ENCODE data around the gene LKAAEAR1.

The LKAAEAR1 gene

GRCh38 chr20:64107736-64108457 lies 23.7 kb upstream of the LKAAEAR1 start:
- TF ChIP-seq CREB5 (CRISPR knock-in tag; IDR thresholded peaks at IDR 0.05; ENCODE audit: low read depth) (no peak), ZNF70 (CRISPR knock-in tag; IDR thresholded peaks at IDR 0.05) (no peak), ISL1 (CRISPR knock-in tag; IDR thresholded peaks at IDR 0.05) (no peak), RARB (CRISPR knock-in tag; IDR thresholded peaks at IDR 0.05) (no peak), ZNF565 (CRISPR knock-in tag; conservative IDR thresholded peaks at IDR 0.05; ENCODE audit: low read depth) (no peak), CSDC2 (CRISPR knock-in tag; IDR thresholded peaks at IDR 0.05) (no peak), BACH2 (CRISPR knock-in tag; IDR thresholded peaks at IDR 0.05; ENCODE audit: borderline replicate concordance) (no peak), TOX (CRISPR knock-in tag; IDR thresholded peaks at IDR 0.05; ENCODE audit: borderline replicate concordance) (no peak), ESRRG (CRISPR knock-in tag; IDR thresholded peaks at IDR 0.05) (no peak), PPARA (CRISPR knock-in tag; IDR thresholded peaks at IDR 0.05; ENCODE audit: borderline replicate concordance) (no peak), GLIS3 (CRISPR knock-in tag; IDR thresholded peaks at IDR 0.05) (no peak), ARNTL (CRISPR knock-in tag; IDR thresholded peaks at IDR 0.05; ENCODE audit: borderline replicate concordance, low read depth) (no peak), ZFP30 (CRISPR knock-in tag; IDR thresholded peaks at IDR 0.05) (no peak)
- TF ChIP-seq, protein P1, sequence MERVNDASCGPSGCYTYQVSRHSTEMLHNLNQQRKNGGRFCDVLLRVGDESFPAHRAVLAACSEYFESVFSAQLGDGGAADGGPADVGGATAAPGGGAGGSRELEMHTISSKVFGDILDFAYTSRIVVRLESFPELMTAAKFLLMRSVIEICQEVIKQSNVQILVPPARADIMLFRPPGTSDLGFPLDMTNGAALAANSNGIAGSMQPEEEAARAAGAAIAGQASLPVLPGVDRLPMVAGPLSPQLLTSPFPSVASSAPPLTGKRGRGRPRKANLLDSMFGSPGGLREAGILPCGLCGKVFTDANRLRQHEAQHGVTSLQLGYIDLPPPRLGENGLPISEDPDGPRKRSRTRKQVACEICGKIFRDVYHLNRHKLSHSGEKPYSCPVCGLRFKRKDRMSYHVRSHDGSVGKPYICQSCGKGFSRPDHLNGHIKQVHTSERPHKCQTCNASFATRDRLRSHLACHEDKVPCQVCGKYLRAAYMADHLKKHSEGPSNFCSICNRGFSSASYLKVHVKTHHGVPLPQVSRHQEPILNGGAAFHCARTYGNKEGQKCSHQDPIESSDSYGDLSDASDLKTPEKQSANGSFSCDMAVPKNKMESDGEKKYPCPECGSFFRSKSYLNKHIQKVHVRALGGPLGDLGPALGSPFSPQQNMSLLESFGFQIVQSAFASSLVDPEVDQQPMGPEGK (CRISPR knock-in tag; IDR thresholded peaks at IDR 0.05; ENCODE audit: borderline replicate concordance), result no peak
- no peak for ATAC-seq

DNA sequence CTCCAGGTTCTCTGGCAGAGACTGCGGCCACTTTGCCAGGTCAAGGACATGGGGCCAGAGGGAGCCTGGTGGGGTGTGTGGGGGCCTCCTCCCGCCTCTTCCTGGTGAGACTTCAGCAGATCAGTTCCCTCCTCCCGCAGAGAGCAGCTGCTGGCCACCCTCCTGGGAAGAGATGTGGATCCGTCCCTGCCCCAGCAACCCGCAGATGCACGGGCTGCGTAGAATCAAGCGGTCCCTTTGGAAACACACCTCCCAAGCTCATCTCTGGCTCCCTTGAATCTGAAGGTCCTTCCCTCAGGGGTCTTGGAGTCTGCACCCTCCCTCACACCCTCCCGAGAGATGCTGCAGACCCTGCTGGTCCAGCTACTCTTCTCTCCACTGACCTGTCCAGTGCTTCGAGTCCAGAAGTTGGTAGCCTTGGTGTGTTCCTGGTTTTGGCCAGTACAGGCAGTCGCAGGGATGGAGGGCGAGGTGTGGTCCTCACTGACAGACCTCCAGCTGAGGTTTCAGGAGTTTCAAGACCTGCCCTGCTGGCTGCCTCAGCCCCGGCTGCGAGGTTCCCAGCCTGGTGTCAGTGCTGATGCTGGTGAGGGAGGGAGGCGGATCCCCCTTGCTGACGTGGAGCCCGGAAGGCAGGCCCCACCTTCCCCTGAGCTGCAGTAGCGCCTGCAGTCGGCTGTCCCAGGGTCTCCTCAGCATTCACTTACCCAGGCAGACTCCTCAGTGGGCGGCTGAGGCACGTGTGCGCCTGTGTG lies 23.0 kb upstream of the LKAAEAR1 start, which contains the start of gene NPBWR2:
NPBWR2 (minus strand) TSS at position 585 of the 755 bp plus-strand sequence. CDS start 734 bp downstream, outside the sequence.
- ATAC-seq, result no peak
- TF ChIP-seq BACH2 (CRISPR knock-in tag; IDR thresholded peaks at IDR 0.05; ENCODE audit: borderline replicate concordance), result no peak

- no peak for ATAC-seq
- TF ChIP-seq ZFP3 (CRISPR knock-in tag; IDR thresholded peaks at IDR 0.05), result no peak
- TF ChIP-seq ZNF70 (CRISPR knock-in tag; IDR thresholded peaks at IDR 0.05), result no peak
- no peak for TF ChIP-seq BACH2 (CRISPR knock-in tag; IDR thresholded peaks at IDR 0.05; ENCODE audit: borderline replicate concordance)
- TF ChIP-seq CSRNP3 (CRISPR knock-in tag; IDR thresholded peaks at IDR 0.05), result no peak
- TF ChIP-seq PPARA (CRISPR knock-in tag; IDR thresholded peaks at IDR 0.05; ENCODE audit: borderline replicate concordance), result no peak
- TF ChIP-seq OSR1 (CRISPR knock-in tag; IDR thresholded peaks at IDR 0.05), result no peak
- no peak for TF ChIP-seq ARNTL (CRISPR knock-in tag; IDR thresholded peaks at IDR 0.05; ENCODE audit: borderline replicate concordance, low read depth)
These were observed 22.3 kb upstream of the LKAAEAR1 start for GRCh38 chr20:64106435-64106961.

DNA sequence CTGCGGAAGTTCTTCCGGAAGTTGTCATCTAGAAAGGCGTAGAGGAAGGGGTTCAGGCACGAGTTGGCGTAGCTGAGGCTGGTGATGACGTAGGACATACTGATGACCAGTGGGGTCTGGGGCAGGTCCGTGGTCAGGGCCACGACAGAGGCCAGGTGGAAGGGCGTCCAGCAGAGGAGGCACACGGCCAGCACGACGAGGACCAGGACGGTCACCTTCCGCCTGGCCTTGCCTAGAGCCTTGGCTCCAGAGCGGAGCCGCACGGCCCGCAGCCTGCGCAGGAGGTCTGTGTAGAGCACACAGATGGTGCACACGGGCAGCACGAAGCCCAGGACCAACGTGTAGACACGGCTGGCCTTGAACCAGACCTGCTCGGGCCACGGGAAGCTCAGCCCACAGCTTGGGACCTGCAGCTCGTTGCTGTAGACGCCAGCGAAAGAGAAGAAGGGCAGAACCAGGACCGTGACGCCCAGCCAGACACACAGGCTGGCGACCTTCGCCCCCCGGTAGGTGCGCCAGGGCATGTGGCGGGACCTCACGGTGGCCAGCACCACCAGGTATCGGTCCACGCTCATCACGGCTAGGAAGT lies 21.7 kb upstream of the LKAAEAR1 start:
- no peak for ATAC-seq
- TF ChIP-seq ZC3H10 (CRISPR knock-in tag; IDR thresholded peaks at IDR 0.05), result no peak
- TF ChIP-seq BACH2 (CRISPR knock-in tag; IDR thresholded peaks at IDR 0.05; ENCODE audit: borderline replicate concordance), result no peak
- no peak for TF ChIP-seq PPARA (CRISPR knock-in tag; IDR thresholded peaks at IDR 0.05; ENCODE audit: borderline replicate concordance)
- TF ChIP-seq ZNF565 (CRISPR knock-in tag; conservative IDR thresholded peaks at IDR 0.05; ENCODE audit: low read depth), result no peak
- no peak for TF ChIP-seq GLIS3 (CRISPR knock-in tag; IDR thresholded peaks at IDR 0.05)
- TF ChIP-seq POU6F1 (CRISPR knock-in tag; IDR thresholded peaks at IDR 0.05; ENCODE audit: borderline replicate concordance, low read depth), result no peak
- no peak for TF ChIP-seq ESRRG (CRISPR knock-in tag; IDR thresholded peaks at IDR 0.05)
- no peak for TF ChIP-seq SNAI2 (CRISPR knock-in tag; IDR thresholded peaks at IDR 0.05)
- TF ChIP-seq, protein P2, sequence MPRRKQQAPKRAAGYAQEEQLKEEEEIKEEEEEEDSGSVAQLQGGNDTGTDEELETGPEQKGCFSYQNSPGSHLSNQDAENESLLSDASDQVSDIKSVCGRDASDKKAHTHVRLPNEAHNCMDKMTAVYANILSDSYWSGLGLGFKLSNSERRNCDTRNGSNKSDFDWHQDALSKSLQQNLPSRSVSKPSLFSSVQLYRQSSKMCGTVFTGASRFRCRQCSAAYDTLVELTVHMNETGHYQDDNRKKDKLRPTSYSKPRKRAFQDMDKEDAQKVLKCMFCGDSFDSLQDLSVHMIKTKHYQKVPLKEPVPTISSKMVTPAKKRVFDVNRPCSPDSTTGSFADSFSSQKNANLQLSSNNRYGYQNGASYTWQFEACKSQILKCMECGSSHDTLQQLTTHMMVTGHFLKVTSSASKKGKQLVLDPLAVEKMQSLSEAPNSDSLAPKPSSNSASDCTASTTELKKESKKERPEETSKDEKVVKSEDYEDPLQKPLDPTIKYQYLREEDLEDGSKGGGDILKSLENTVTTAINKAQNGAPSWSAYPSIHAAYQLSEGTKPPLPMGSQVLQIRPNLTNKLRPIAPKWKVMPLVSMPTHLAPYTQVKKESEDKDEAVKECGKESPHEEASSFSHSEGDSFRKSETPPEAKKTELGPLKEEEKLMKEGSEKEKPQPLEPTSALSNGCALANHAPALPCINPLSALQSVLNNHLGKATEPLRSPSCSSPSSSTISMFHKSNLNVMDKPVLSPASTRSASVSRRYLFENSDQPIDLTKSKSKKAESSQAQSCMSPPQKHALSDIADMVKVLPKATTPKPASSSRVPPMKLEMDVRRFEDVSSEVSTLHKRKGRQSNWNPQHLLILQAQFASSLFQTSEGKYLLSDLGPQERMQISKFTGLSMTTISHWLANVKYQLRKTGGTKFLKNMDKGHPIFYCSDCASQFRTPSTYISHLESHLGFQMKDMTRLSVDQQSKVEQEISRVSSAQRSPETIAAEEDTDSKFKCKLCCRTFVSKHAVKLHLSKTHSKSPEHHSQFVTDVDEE (CRISPR knock-in tag; IDR thresholded peaks at IDR 0.05), result no peak
- no peak for TF ChIP-seq ARNTL (CRISPR knock-in tag; IDR thresholded peaks at IDR 0.05; ENCODE audit: borderline replicate concordance, low read depth)
- TF ChIP-seq CREB5 (CRISPR knock-in tag; IDR thresholded peaks at IDR 0.05; ENCODE audit: low read depth), result no peak

All from SK-N-SH treated with all-trans-retinoic acid at 6 μM for 48 hours (cell line).